H1 (cell line): ENCODE results near the gene HOXD11. TPM values are rescaled to one million over a fixed set of nuclear protein-coding genes. Genes with fewer than 3 reads are reported as not detected.

Source experiments
- CTCF ChIA-PET: fragments of 300-600 bp; sonication (Branson Sonifier 250); formaldehyde crosslinking; loops from one replicate; lab custom pipeline; 2021; ENCODE audit not compliant: partially characterized antibody; lab: Charles Lee
- POLR2A ChIA-PET: fragments of 300-600 bp; sonication (Branson Sonifier 250); formaldehyde crosslinking; loops from one replicate; lab custom pipeline; 2021; ENCODE audit warnings: inconsistent platforms; ENCODE audit not compliant: partially characterized antibody; lab: Charles Lee
- DNase-seq, 2 experiments: peaks; one replicate each; pipeline versions ENCODE4 v3.0.0 to v3.0.0-alpha.2; 2010 to 2022; ENCODE audit warnings: low spot score in 2 of 2, low read depth in 1 of 2, mixed read lengths in 1 of 2
- FAIRE-seq: peaks from 2 replicates; lab custom pipeline; 2011; peaks lifted over from hg19 to GRCh38; lab: Jason Lieb, UNC
- H2AFZ ChIP-seq: 2 replicates; pipeline ENCODE4 v1.8.1; 2012; ENCODE audit warnings: low read length, inconsistent platforms
- H2AK5ac ChIP-seq: 2 replicates; pipeline ENCODE4 v1.6.1; 2013; ENCODE audit warnings: low read depth, low read length
- H2BK120ac ChIP-seq: replicated peaks from 2 replicates; pipeline ENCODE3; 2013; ENCODE audit warnings: low read depth, low read length, inconsistent platforms
- H2BK12ac ChIP-seq: 2 replicates; pipeline ENCODE4 v1.6.1; 2013; ENCODE audit warnings: low read depth, low read length
- H2BK15ac ChIP-seq: 2 replicates; pipeline ENCODE4 v1.6.1; 2013; ENCODE audit warnings: low read length
- H2BK20ac ChIP-seq: 2 replicates; pipeline ENCODE4 v1.6.1; 2013; ENCODE audit warnings: low read length
- H2BK5ac ChIP-seq: 2 replicates; pipeline ENCODE4 v1.6.1; 2013; ENCODE audit warnings: low read depth, low read length
- H3K14ac ChIP-seq: 2 replicates; pipeline ENCODE4 v1.6.1; 2013; ENCODE audit warnings: inconsistent platforms; ENCODE audit not compliant: insufficient read length
- H3K18ac ChIP-seq: 2 replicates; pipeline ENCODE4 v1.6.1; 2013; ENCODE audit warnings: low read length; ENCODE audit errors: extremely low read depth
- H3K23ac ChIP-seq: 2 replicates; pipeline ENCODE4 v1.6.1; 2013; ENCODE audit warnings: inconsistent platforms; ENCODE audit not compliant: insufficient read length
- H3K23me2 ChIP-seq: 2 replicates; pipeline ENCODE4 v1.6.1; 2013; ENCODE audit warnings: low read depth, low read length
- H3K27ac ChIP-seq: 2 replicates; pipeline ENCODE4 v1.6.1; 2011; ENCODE audit warnings: low read depth, low read length, inconsistent platforms
- H3K27me3 ChIP-seq, 4 experiments: replicated peaks in 1 of 4; 1 replicate in 1 of 4; 2 replicates in 3 of 4; pipeline versions ENCODE4 v1.6.1 to v1.8.1; 2011 to 2013; ENCODE audit warnings: low read length in 3 of 4, mild to moderate bottlenecking in 3 of 4, inconsistent platforms in 2 of 4, mixed read lengths in 2 of 4, moderate library complexity in 1 of 4; ENCODE audit not compliant: control insufficient read depth in 3 of 4, insufficient read depth in 3 of 4; ENCODE audit errors: extremely low read depth in 1 of 4
- H3K36me3 ChIP-seq, 4 experiments: 2 replicates each; pipeline versions ENCODE4 v1.6.1 to v1.8.1; 2011 to 2013; ENCODE audit warnings: mild to moderate bottlenecking in 4 of 4, low read length in 3 of 4, moderate library complexity in 2 of 4, control low read depth in 1 of 4, inconsistent platforms in 1 of 4; ENCODE audit not compliant: insufficient read depth in 4 of 4, control insufficient read depth in 2 of 4
- H3K4ac ChIP-seq: replicated peaks from 2 replicates; pipeline ENCODE3; 2013; ENCODE audit warnings: low read length, low read depth, mixed read lengths, inconsistent platforms; ENCODE audit not compliant: insufficient read length
- H3K4me1 ChIP-seq, 4 experiments: replicated peaks in 1 of 4; 1 replicate in 1 of 4; 2 replicates in 3 of 4; pipeline versions ENCODE4 v1.6.1 to v1.8.1; 2011 to 2013; ENCODE audit warnings: low read length in 3 of 4, inconsistent platforms in 2 of 4, mixed read lengths in 1 of 4; ENCODE audit not compliant: insufficient read depth in 4 of 4, control insufficient read depth in 3 of 4
- H3K4me2 ChIP-seq, 2 experiments: 2 replicates each; pipeline versions ENCODE4 v1.6.1 to v1.8.1; 2011 to 2013; ENCODE audit warnings: low read depth in 2 of 2, low read length in 2 of 2, control low read depth in 1 of 2, inconsistent platforms in 1 of 2, mild to moderate bottlenecking in 1 of 2; ENCODE audit not compliant: insufficient read depth in 1 of 2
- H3K4me3 ChIP-seq, 4 experiments: fragments of 200-600, 300-600 bp in 1 of 4; sonication (generic), shearing (Covaris generic), sonication (Bioruptor Twin) in 1 of 4; 2 replicates each; pipeline versions ENCODE4 v1.5.1 to v1.8.1; 2011 to 2016; ENCODE audit warnings: low read length in 4 of 4, low read depth in 3 of 4, control low read depth in 2 of 4, inconsistent platforms in 2 of 4, mild to moderate bottlenecking in 2 of 4, mixed read lengths in 1 of 4, moderate library complexity in 1 of 4; ENCODE audit not compliant: insufficient read depth in 2 of 4; ENCODE audit errors: extremely low read depth in 1 of 4
- H3K56ac ChIP-seq: replicated peaks from 2 replicates; pipeline ENCODE3; 2013; ENCODE audit warnings: low read depth, mild to moderate bottlenecking, mixed read lengths, low read length, inconsistent platforms; ENCODE audit not compliant: insufficient read length
- H3K79me1 ChIP-seq: 2 replicates; pipeline ENCODE4 v1.6.1; 2013; ENCODE audit warnings: low read depth, low read length, control low read depth
- H3K79me2 ChIP-seq, 2 experiments: 2 replicates each; pipeline versions ENCODE4 v1.6.1 to v1.8.1; 2012 to 2013; ENCODE audit warnings: low read length in 2 of 2, mild to moderate bottlenecking in 2 of 2, inconsistent platforms in 1 of 2; ENCODE audit not compliant: insufficient read depth in 2 of 2, control insufficient read depth in 1 of 2
- H3K9ac ChIP-seq, 4 experiments: replicated peaks in 1 of 4; 1 replicate in 1 of 4; 2 replicates in 3 of 4; pipeline versions ENCODE4 v1.6.1 to v1.8.1; 2011 to 2013; ENCODE audit warnings: low read depth in 3 of 4, low read length in 3 of 4, control low read depth in 2 of 4, mild to moderate bottlenecking in 2 of 4, moderate library complexity in 2 of 4, inconsistent platforms in 1 of 4; ENCODE audit errors: extremely low read depth in 1 of 4
- H3K9me3 ChIP-seq, 2 experiments: 2 replicates each; pipeline versions ENCODE4 v1.6.1 to v1.8.1; 2012 to 2013; ENCODE audit warnings: mild to moderate bottlenecking in 2 of 2, moderate library complexity in 2 of 2, control low read depth in 1 of 2, inconsistent platforms in 1 of 2, low read depth in 1 of 2, low read length in 1 of 2, mixed read lengths in 1 of 2; ENCODE audit not compliant: insufficient read depth in 2 of 2
- H4K20me1 ChIP-seq, 2 experiments: replicated peaks in 1 of 2; 2 replicates each; pipeline versions ENCODE3 to v1.8.1; 2011 to 2013; ENCODE audit warnings: inconsistent platforms in 2 of 2, low read length in 2 of 2, mild to moderate bottlenecking in 1 of 2; ENCODE audit not compliant: insufficient read depth in 2 of 2, control insufficient read depth in 1 of 2
- H4K5ac ChIP-seq: 2 replicates; pipeline ENCODE4 v1.6.1; 2013; ENCODE audit warnings: low read length, low read depth, mixed read lengths, inconsistent platforms; ENCODE audit not compliant: insufficient read length
- H4K8ac ChIP-seq: 2 replicates; pipeline ENCODE4 v1.8.0; 2013; ENCODE audit warnings: mild to moderate bottlenecking, moderate library complexity, low read length, inconsistent platforms; ENCODE audit not compliant: insufficient read depth; ENCODE audit errors: extremely low read depth
- H4K91ac ChIP-seq: replicated peaks from 2 replicates; pipeline ENCODE3; 2013; ENCODE audit warnings: low read length, mixed read lengths, inconsistent platforms; ENCODE audit not compliant: insufficient read length
- CBX8 ChIP-seq: fragments of 300-800, 300-1000 bp; sonication (generic); IDR thresholded peaks from 2 replicates; pipeline ENCODE4 v1.7.1; 2016; ENCODE audit warnings: low read depth, low read length, borderline replicate concordance
- EZH2 ChIP-seq: fragments of 200-600 bp; sonication (generic); IDR thresholded peaks from 2 replicates; pipeline ENCODE4 v1.7.1; 2012; ENCODE audit warnings: low read depth, mild to moderate bottlenecking, moderate library complexity, low read length, inconsistent platforms; ENCODE audit not compliant: severe bottlenecking
- RXRA ChIP-seq: IDR thresholded peaks from 2 replicates; pipeline ENCODE4 v1.6.1; 2011; ENCODE audit warnings: low read depth, mild to moderate bottlenecking, low read length, moderate library complexity; ENCODE audit not compliant: insufficient read depth
- SUZ12 ChIP-seq: fragments of 200-600 bp; sonication (generic); IDR thresholded peaks from 2 replicates; pipeline ENCODE4 v1.6.1; 2012; ENCODE audit warnings: mild to moderate bottlenecking, inconsistent platforms, low read length, moderate library complexity, mixed read lengths
- WGBS, 2 experiments: shearing (Covaris generic) in 1 of 2; methylation state at CpG; one replicate each; pipeline versions ENCODE4 v1.1.6 to v1.1.7; 2013 to 2015; ENCODE audit warnings: low lambda C conversion rate in 2 of 2, mixed read lengths in 2 of 2, inconsistent platforms in 1 of 2, low coverage in 1 of 2, missing lambda C conversion rate in 1 of 2; ENCODE audit not compliant: insufficient replicate concordance in 2 of 2, insufficient coverage in 1 of 2, insufficient read length in 1 of 2; ENCODE audit errors: extremely low coverage in 1 of 2, missing lambda C conversion rate in 1 of 2; 5-methylcytosine and 5-hydroxymethylcytosine counted together
- polyA plus RNA-seq, 7 experiments: library from polyadenylated mRNA; depleted of rRNA in 3 of 7; stranded (reverse) in 5 of 7; unstranded in 2 of 7; fragments of >200 nt in 5 of 7; fragments of 200-250 nt in 2 of 7; gene quantifications; 1 replicate in 5 of 7; 2 replicates in 1 of 7; 4 replicates in 1 of 7; pipeline versions ENCODE4 v1.2.1 to v1.2.3, GENCODE V29; 2011 to 2013; ENCODE audit warnings: missing spikeins in 2 of 7, mixed read lengths in 2 of 7
- total RNA-seq: library from RNA; stranded (reverse); fragmentation: NEBNext Ultra II Directional; extraction: Animal tissue kit (Norgen Biotek cat#: 25700); gene quantifications from 2 replicates; pipeline ENCODE4 v1.2.1, GENCODE V29; 2021

Gene HOXD11
- total and polyA plus RNA-seq, 2 of the 8 experiments (the other 6 are each of a cell fraction or from before 2014, with no cell fraction given): not detected

DNA sequence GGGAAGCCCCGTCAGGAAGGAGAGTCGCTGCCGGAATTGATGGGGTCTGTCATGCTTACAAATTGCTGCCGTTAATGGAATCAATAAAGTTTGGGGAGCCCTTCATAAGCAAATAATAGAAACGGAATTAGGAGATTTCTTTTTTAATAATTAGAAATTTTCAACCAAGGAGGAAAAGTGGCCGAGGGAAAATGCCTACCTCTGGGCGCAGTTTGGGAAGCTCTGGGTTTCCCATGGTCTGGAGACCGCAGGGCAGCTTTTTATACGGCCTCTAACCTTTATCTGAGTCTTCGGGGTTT is 24.6 kb upstream of the HOXD11 start:
- Histone ChIP-seq H4K91ac (no peak overlapping the region), H3K23me2 (peaks cover 6% of the 10 kb centered on the region; the same call in 1 of the 2 replicates), H2BK20ac (no peak overlapping the region), H3K4me1 (peaks cover 0 to 29% (median 13%) of the 10 kb centered on the region in 4 experiments; a peak in 5 of 7 replicates), H3K14ac (no peak overlapping the region), H3K79me1 (no peaks in the 10 kb centered on the region), H3K23ac (no peak overlapping the region), H3K9me3 (no peaks in the 10 kb centered on the region; a peak in 1 of 4 replicates), H4K5ac (no peak overlapping the region), H3K56ac (no peak overlapping the region), H3K79me2 (no peaks in the 10 kb centered on the region), H2AFZ (no peak overlapping the region), H3K36me3 (peaks cover 0 to 5% (median 0%) of the 10 kb centered on the region in 4 experiments; a peak in 1 of 8 replicates), H3K18ac (no peak overlapping the region), H2BK15ac (no peak overlapping the region), H3K4me2 (peak overlapping the region; percentile 45 to 50; a peak in 3 of 4 replicates), H2BK12ac (0 out of 2 replicates have a peak overlapping the region, but pooled peaks have one; percentile 3), H4K20me1 (peaks cover 11 to 22% of the 10 kb centered on the region in 2 experiments), H3K27ac (no peak overlapping the region), H2BK5ac (no peak overlapping the region), H4K8ac (no peak overlapping the region), H2BK120ac (no peak overlapping the region), H2AK5ac (no peak overlapping the region), H3K4me3 (peak overlapping the region in 1 of 4 experiments; percentile 4; a peak in 1 of 8 replicates), H3K4ac (no peak overlapping the region), H3K27me3 (peaks cover 88 to 98% (median 93%) of the 10 kb centered on the region in 4 experiments), H3K9ac (no peak overlapping the region)
- 7% methylated on average over 10 of the region's 10 CpGs; no CpG with 5 or more reads in 1 of the 2 experiments for WGBS, 2 experiments
- TF ChIP-seq CBX8 (0 out of 2 replicates have a peak, but pooled peaks have one; percentile 7), SUZ12 (0 out of 2 replicates have a peak, but pooled peaks have one; percentile 58), RXRA (no peak), EZH2 (peak; percentile 80)
- DNase-seq (no peak), FAIRE-seq (no peak)
- CTCF ChIA-PET: interaction anchor here (0.7 to 7.8 kb wide), 18 partner anchors 8 to 715 kb away, joined by 3 to 130 read pairs (median 4); partner anchors contain the start of genes HOXD12 and HOXD13
- POLR2A ChIA-PET: interaction anchor here (0.9 to 1.8 kb wide), 2 partner anchors 11 to 15 kb away, joined by 4 to 7 read pairs; no protein-coding TSS in a partner anchor
